Transverse colon (tissue), 4 donors: ENCODE results near the gene PLCG2. TPM values are rescaled to one million over a fixed set of nuclear protein-coding genes. Genes with fewer than 3 reads are reported as not detected.

Source experiments
- DNase-seq: peaks from one replicate; pipeline ENCODE4 v3.0.0-alpha.2; 2019
- H3K27ac ChIP-seq, 4 donors: fragments of 200-600 bp; sonication (generic); 2 replicates each; pipeline ENCODE4 v1.5.1; 2016 to 2018; ENCODE audit warnings: inconsistent platforms in 4 of 4
- H3K27me3 ChIP-seq: fragments of 200-600 bp; sonication (generic); 2 replicates; pipeline ENCODE4 v1.5.1; 2017; ENCODE audit warnings: inconsistent platforms
- H3K36me3 ChIP-seq, 4 donors: fragments of 200-600 bp; sonication (generic); 2 replicates each; pipeline ENCODE4 v1.5.1; 2017 to 2019; ENCODE audit warnings: inconsistent platforms in 4 of 4
- H3K4me1 ChIP-seq, 4 donors: fragments of 200-600 bp; sonication (generic); 2 replicates each; pipeline ENCODE4 v1.5.1; 2017 to 2020; ENCODE audit warnings: inconsistent platforms in 4 of 4
- H3K4me3 ChIP-seq, 4 donors: fragments of 200-600 bp; sonication (generic); 1 replicate in 1 of 4; 2 replicates in 3 of 4; pipeline versions ENCODE4 v1.5.1 to v1.6.1; 2017 to 2019; ENCODE audit warnings: inconsistent platforms in 4 of 4
- H3K9me3 ChIP-seq, 2 donors: fragments of 200-600 bp; sonication (generic); 2 replicates each; pipeline ENCODE4 v1.5.1; 2017 to 2019; ENCODE audit warnings: inconsistent platforms in 2 of 2
- CTCF ChIP-seq, 5 experiments: fragments of 200-600 bp in 3 of 5; fragments of 450-650 bp in 2 of 5; sonication (generic) in 3 of 5; IDR thresholded peaks; 1 replicate in 2 of 5; 2 replicates in 3 of 5; pipeline ENCODE4 v1.5.1; 2016 to 2017; ENCODE audit warnings: antibody characterized with exemption in 5 of 5, inconsistent platforms in 3 of 5, mild to moderate bottlenecking in 2 of 5, moderate library complexity in 1 of 5
- EP300 ChIP-seq: sonication (generic); formaldehyde crosslinking; IDR thresholded peaks from one replicate; pipeline ENCODE4 v1.6.1; 2017; ENCODE audit warnings: antibody characterized with exemption, low read depth
- POLR2A ChIP-seq: fragments of 450-650 bp; IDR thresholded peaks from one replicate; pipeline ENCODE4 v1.6.1; 2016; ENCODE audit warnings: antibody characterized with exemption, mild to moderate bottlenecking, moderate library complexity
- POLR2AphosphoS5 ChIP-seq, 3 donors: sonication (generic); formaldehyde crosslinking; IDR thresholded peaks; one replicate each; pipeline ENCODE4 v1.6.1; 2016; ENCODE audit warnings: antibody characterized with exemption in 3 of 3
- WGBS, 2 donors: methylation state at CpG; one replicate each; pipeline ENCODE4 v1.1.5; 2018; ENCODE audit warnings: low coverage in 1 of 2; 5-methylcytosine and 5-hydroxymethylcytosine counted together
- in situ Hi-C, 4 donors: fragments of 200-750 bp; cut with MboI; loops; one replicate each; pipeline versions ENCODE4 v1.15.0 to v1.15.1; 2017; ENCODE audit warnings: low sequenced_read_pairs in 3 of 4, low pct_ligation_motif_present in 1 of 4, low pct_unique_long_range_greater_than_20kb in 1 of 4
- intact Hi-C: fragments of 100-400 bp; cut with DNase I; formaldehyde crosslinking; loops from one replicate; pipeline ENCODE4 v1.15.1; 2023; ENCODE audit warnings: low total_unique reads
- total RNA-seq, 4 donors: library from RNA; depleted of rRNA; stranded (reverse); fragments of >200 nt; gene quantifications; one replicate each; pipeline ENCODE4 v1.1.0, GENCODE V29; 2016

The PLCG2 gene
- total RNA-seq, 4 donors from 2014 or later = 9.0 to 65.9 (median 28.6) TPM

GRCh38 chr16:81815429-81815766 lies 36.3 kb downstream of the PLCG2 start:
- no peaks in the 10 kb centered on the region for H3K27me3 ChIP-seq
- H3K9me3 ChIP-seq = no peaks in the 10 kb centered on the region
- H3K4me1 ChIP-seq = no peaks in the 10 kb centered on the region
- H3K36me3 ChIP-seq = no peaks in the 10 kb centered on the region
- intact Hi-C loops (no loop called here), in situ Hi-C loops (no loop called here)
- no peak overlapping the region for H3K4me3 ChIP-seq
- H3K27ac ChIP-seq = peak overlapping the region in 3 of 4 donors; percentile 47 to 66 (median 51)
- DNase-seq = no peak
- WGBS, 2 donors = 73% methylated on average over 5 of the region's 5 CpGs; no CpG with 5 or more reads in 1 of the 2 donors
- TF ChIP-seq EP300 (no peak), CTCF (IDR thresholded peaks at IDR 0.05) (no peak), POLR2AphosphoS5 (IDR thresholded peaks at IDR 0.05) (no peak), POLR2A (no peak)

- in situ Hi-C loops = no loop called here
- DNase-seq = no peak
- Histone ChIP-seq H3K4me1 (no peaks in the 10 kb centered on the region), H3K4me3 (no peak overlapping the region), H3K9me3 (no peaks in the 10 kb centered on the region), H3K36me3 (no peaks in the 10 kb centered on the region), H3K27me3 (no peaks in the 10 kb centered on the region), H3K27ac (peak overlapping the region in 3 of 4 donors; percentile 37 to 66 (median 51))
- TF ChIP-seq POLR2AphosphoS5 (IDR thresholded peaks at IDR 0.05) (no peak), CTCF (IDR thresholded peaks at IDR 0.05) (no peak), EP300 (no peak), POLR2A (no peak)
- intact Hi-C loops = no loop called here
- WGBS, 2 donors = 85 to 100% methylated on average over 1 to 2 of the region's 2 CpGs
Measured at GRCh38 chr16:81816351-81816750, 37.3 kb downstream of the PLCG2 start.

- DNase-seq = peak; percentile 65
- WGBS, 2 donors = 77% methylated on average over 3 to 8 of the region's 8 CpGs
- no peaks in the 10 kb centered on the region for H3K9me3 ChIP-seq
- intact Hi-C loops = no loop called here
- H3K27me3 ChIP-seq = no peaks in the 10 kb centered on the region
- in situ Hi-C loops = no loop called here
- H3K36me3 ChIP-seq = no peaks in the 10 kb centered on the region
- H3K4me1 ChIP-seq = no peaks in the 10 kb centered on the region
- H3K4me3 ChIP-seq = no peak overlapping the region
- TF ChIP-seq POLR2AphosphoS5 (IDR thresholded peaks at IDR 0.05) (peak in 1 of 3 donors; percentile 33), EP300 (no peak), POLR2A (no peak), CTCF (IDR thresholded peaks at IDR 0.05) (no peak)
- H3K27ac ChIP-seq = peak overlapping the region; percentile 37 to 61 (median 48)
Measured at GRCh38 chr16:81816793-81817210, 37.7 kb downstream of the PLCG2 start.

- H3K27me3 ChIP-seq = no peaks in the 10 kb centered on the region
- DNase-seq = peak; percentile 47
- intact Hi-C loops (no loop called here), in situ Hi-C loops (no loop called here)
- WGBS, 2 donors = 72 to 77% methylated on average over 7 to 8 of the region's 8 CpGs
- no peak overlapping the region for H3K4me3 ChIP-seq
- no peak for TF ChIP-seq POLR2AphosphoS5 (IDR thresholded peaks at IDR 0.05)
- TF ChIP-seq CTCF (IDR thresholded peaks at IDR 0.05) = no peak
- no peak for TF ChIP-seq EP300
- no peak for TF ChIP-seq POLR2A
- no peaks in the 10 kb centered on the region for H3K4me1 ChIP-seq
- no peaks in the 10 kb centered on the region for H3K9me3 ChIP-seq
- H3K27ac ChIP-seq = peak overlapping the region; percentile 44 to 61 (median 49)
- H3K36me3 ChIP-seq = no peaks in the 10 kb centered on the region
Measured at GRCh38 chr16:81817296-81817695, 38.2 kb downstream of the PLCG2 start.
